ENCODE data around the gene DENND1B. TPM values are rescaled to one million over a fixed set of nuclear protein-coding genes. Genes with fewer than 3 reads are reported as not detected.

DENND1B gene
- total and polyA plus RNA-seq, 9 of the 15 experiments (the other 6 are each of a cell fraction or from before 2014, with no cell fraction given): 2.1 to 12.1 (median 7.5) TPM

GRCh38 chr1:197775282-197776262 is at the start of gene DENND1B (continued):
- peak; percentile 51 for TF ChIP-seq CHD4 (IDR thresholded peaks at IDR 0.05; ENCODE audit: insufficient read depth, insufficient replicate concordance, low read depth, low read length, poor library complexity, severe bottlenecking)
- no peak for TF ChIP-seq TFE3 (CRISPR knock-in tag; IDR thresholded peaks at IDR 0.05)
- TF ChIP-seq ESRRA (IDR thresholded peaks at IDR 0.05; ENCODE audit: borderline replicate concordance, low read depth): no peak
- TF ChIP-seq, protein P1, sequence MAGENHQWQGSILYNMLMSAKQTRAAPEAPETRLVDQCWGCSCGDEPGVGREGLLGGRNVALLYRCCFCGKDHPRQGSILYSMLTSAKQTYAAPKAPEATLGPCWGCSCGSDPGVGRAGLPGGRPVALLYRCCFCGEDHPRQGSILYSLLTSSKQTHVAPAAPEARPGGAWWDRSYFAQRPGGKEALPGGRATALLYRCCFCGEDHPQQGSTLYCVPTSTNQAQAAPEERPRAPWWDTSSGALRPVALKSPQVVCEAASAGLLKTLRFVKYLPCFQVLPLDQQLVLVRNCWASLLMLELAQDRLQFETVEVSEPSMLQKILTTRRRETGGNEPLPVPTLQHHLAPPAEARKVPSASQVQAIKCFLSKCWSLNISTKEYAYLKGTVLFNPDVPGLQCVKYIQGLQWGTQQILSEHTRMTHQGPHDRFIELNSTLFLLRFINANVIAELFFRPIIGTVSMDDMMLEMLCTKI (IDR thresholded peaks at IDR 0.05; ENCODE audit: partially characterized antibody): no peak
- TF ChIP-seq, protein P2, sequence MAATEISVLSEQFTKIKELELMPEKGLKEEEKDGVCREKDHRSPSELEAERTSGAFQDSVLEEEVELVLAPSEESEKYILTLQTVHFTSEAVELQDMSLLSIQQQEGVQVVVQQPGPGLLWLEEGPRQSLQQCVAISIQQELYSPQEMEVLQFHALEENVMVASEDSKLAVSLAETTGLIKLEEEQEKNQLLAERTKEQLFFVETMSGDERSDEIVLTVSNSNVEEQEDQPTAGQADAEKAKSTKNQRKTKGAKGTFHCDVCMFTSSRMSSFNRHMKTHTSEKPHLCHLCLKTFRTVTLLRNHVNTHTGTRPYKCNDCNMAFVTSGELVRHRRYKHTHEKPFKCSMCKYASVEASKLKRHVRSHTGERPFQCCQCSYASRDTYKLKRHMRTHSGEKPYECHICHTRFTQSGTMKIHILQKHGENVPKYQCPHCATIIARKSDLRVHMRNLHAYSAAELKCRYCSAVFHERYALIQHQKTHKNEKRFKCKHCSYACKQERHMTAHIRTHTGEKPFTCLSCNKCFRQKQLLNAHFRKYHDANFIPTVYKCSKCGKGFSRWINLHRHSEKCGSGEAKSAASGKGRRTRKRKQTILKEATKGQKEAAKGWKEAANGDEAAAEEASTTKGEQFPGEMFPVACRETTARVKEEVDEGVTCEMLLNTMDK (IDR thresholded peaks at IDR 0.05; ENCODE audit: borderline replicate concordance, insufficient read depth, low read depth, low read length, poor library complexity, severe bottlenecking): no peak
- TF ChIP-seq ZNF174 (CRISPR knock-in tag; IDR thresholded peaks at IDR 0.05): no peak
- TF ChIP-seq RBM15 (IDR thresholded peaks at IDR 0.05; ENCODE audit: insufficient read depth, low read length): no peak
- TF ChIP-seq RFX5 (IDR thresholded peaks at IDR 0.05; ENCODE audit: low read depth, low read length): no peak
- TF ChIP-seq ZHX1 (conservative IDR thresholded peaks at IDR 0.05; ENCODE audit: low read length): no peak
- TF ChIP-seq ASH1L (IDR thresholded peaks at IDR 0.05; ENCODE audit: borderline replicate concordance, low read depth, partially characterized antibody): no peak
- TF ChIP-seq IRF2 (CRISPR knock-in tag; IDR thresholded peaks at IDR 0.05): no peak
- TF ChIP-seq GATA2 (CRISPR knock-in tag; IDR thresholded peaks at IDR 0.05): no peak
- TF ChIP-seq ARHGAP35 (IDR thresholded peaks at IDR 0.05; ENCODE audit: partially characterized antibody): no peak
- no peak for TF ChIP-seq LCOR (CRISPR knock-in tag; IDR thresholded peaks at IDR 0.05)
